Activated naive CD4-positive, alpha-beta T cell treated with anti-CD3 and anti-CD28 coated beads, Interleukin-2, amount 50 U/mL, for 72 hours (primary cell): Measurements from ENCODE around the gene CPNE9. TPM values are rescaled to one million over a fixed set of nuclear protein-coding genes. Genes with fewer than 3 reads are reported as not detected.
A peak's percentile ranks its signal among the peaks of the same experiment; 100 is the strongest.

Experiments
- ATAC-seq, 2 donors: fragments of 150-1000 bp; cut with Tn5 transposase; 2 replicates each; pipeline ENCODE4 v1.10.0; 2021; ENCODE audit warnings: mild to moderate bottlenecking in 2 of 2, moderate library complexity in 2 of 2
- DNase-seq, 2 donors: peaks; one replicate each; pipeline ENCODE4 v3.0.0; 2021 to 2022; ENCODE audit warnings: low spot score in 2 of 2
- H3K27ac Mint-ChIP-seq, 2 donors: one replicate each; pipeline ENCODE4 v1.8.0; 2022; ENCODE audit warnings: mild to moderate bottlenecking in 2 of 2, mixed read lengths in 2 of 2
- H3K36me3 Mint-ChIP-seq, 2 donors: one replicate each; pipeline ENCODE4 v1.8.0; 2022; ENCODE audit warnings: mixed read lengths in 2 of 2
- H3K9me3 Mint-ChIP-seq, 2 donors: one replicate each; pipeline ENCODE4 v1.8.0; 2022; ENCODE audit warnings: mixed read lengths in 2 of 2
- total RNA-seq, 2 donors: library from RNA; stranded (reverse); gene quantifications; one replicate each; pipeline ENCODE4 v1.2.3, GENCODE V29; 2022

The CPNE9 gene
- total RNA-seq, 2 donors from 2014 or later = 0.11 TPM; not detected in 1

DNA sequence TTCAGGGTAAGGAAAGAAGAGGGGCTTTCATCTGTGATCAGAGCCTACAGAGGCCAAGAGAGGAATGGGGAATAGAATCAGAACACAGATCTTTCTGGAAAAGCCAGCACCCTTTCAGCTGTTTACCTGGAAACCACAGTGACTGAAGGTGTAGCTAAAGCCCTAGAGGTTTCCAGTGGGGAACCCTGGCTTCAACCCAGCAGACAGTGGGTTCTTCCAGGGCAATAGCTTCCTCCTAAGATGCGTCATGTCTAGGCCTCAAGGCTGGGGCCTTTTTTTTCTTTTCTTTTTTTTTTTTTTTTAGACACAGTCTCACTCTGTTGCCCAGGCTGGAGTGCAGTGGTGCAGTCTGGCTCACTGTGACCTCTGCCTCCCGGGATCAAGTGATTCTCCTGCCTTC is 3.1 kb upstream of the CPNE9 start:
- no peak for ATAC-seq
- Mint-ChIP-seq H3K27ac (no peak overlapping the region), H3K9me3 (no peaks in the 10 kb centered on the region), H3K36me3 (peaks cover 0 to 6% of the 10 kb centered on the region in 2 donors)
- no peak for DNase-seq

DNA sequence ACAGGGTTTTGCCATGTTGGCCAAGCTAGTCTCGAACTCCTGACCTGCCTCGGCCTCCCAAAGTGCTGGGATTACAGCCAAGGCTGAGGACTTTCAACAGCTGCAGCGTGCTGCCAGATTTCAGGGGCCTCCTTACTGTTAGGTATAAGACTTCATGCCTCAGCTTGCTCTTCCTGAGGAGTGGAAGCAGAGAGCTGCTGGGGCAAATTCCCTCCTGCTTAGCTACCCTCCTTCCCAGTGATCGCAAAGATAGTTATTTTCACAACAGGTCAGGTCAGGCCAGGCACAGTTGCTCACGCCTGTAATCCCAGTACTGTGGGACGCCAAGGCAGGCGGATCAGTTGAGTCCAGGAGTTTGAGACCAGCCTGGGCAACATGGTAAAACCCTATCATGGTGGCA is 2.6 kb upstream of the CPNE9 start:
- Mint-ChIP-seq H3K36me3 (peaks cover 0 to 7% of the 10 kb centered on the region in 2 donors), H3K9me3 (no peaks in the 10 kb centered on the region), H3K27ac (no peak overlapping the region)
- ATAC-seq = no peak
- no peak for DNase-seq

DNA sequence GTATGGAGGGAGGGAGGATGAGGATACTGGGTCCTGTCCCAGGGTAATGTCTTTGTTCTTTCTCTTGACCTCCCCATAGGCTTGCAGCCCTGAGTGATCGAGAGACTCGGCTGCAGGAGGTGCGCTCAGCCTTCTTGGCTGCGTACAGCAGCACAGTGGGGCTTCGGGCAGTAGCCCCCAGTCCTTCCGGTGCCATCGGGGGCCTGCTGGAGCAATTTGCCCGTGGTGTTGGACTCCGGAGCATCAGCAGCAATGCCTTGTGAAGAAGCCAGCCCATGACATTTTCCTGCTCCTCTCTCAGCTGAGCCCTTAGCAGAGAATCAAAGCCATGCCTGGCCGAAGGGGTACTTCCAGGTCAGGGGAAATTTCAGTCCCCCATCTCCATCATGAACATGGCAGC is 1.9 kb upstream of the CPNE9 start:
- Mint-ChIP-seq H3K36me3 (peaks cover 0 to 13% of the 10 kb centered on the region in 2 donors), H3K27ac (no peak overlapping the region), H3K9me3 (no peaks in the 10 kb centered on the region)
- ATAC-seq (no peak), DNase-seq (no peak)

DNA sequence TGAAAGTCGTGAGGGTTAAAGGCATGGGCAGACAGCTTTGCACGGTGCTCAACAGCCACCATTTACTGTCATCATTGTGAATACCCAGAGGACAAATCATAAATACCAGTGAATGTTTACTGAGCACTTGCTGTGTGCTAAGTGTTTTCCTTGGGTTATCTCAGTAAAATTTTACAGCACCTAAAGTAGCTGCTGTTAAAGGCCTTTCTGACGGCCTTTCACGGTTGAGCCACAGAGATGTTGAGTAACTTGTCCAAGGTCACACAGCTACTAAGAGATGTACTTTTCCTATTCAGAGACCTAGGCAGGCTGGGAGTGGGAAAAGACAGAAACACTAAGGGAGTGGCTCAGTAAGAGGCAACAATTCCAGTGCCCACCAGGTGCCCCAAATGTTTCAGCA is 393 bp upstream of the CPNE9 start:
- no peaks in the 10 kb centered on the region for H3K9me3 Mint-ChIP-seq
- no peak for ATAC-seq
- no peak overlapping the region for H3K27ac Mint-ChIP-seq
- H3K36me3 Mint-ChIP-seq = peaks cover 0 to 13% of the 10 kb centered on the region in 2 donors
- DNase-seq = no peak

DNA sequence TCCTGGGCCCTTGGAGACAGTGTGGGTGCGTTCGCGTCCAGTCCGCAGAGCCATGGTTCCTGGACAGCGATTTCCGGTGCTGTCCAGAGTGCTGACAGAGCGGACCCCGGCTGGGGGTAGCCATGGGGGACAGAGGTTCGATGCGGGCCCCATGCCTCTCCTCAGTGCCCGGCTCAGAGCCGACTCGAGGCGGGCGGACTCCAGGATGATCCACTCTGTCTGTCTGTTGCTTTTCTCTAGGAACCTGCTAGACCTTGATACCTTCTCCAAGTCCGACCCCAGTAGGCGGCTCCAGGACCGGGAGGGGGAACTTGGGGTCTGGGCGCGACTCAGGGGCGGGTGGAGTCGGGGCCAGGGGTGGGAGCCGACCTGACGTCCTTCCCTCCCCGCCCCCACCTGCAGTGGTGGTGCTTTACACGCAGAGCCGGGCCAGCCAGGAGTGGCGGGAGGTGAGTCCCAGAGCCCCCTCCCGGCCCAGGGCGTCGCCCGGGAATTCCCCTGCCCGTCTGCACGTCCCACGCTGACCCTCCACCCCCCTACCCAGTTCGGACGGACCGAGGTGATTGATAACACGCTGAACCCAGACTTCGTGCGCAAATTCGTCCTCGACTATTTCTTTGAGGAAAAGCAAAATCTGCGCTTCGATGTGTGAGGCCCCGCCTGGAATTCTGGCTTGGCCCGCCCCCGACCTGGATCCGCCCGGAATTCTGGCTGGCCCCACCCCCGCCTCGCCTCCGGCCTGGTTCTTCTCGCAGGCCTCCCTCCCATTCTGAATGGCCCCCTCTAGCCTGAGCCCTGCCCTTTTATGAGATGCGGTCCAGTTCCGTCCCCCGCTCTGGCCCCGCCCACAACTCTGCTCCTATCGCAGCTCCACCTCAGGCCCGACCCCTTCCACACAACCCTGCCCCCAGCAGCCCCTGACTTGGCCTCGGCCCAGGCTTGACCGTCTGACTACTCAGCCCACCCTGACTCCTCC is 1.0 kb downstream of the CPNE9 start:
- H3K36me3 Mint-ChIP-seq = peaks cover 0 to 13% of the 10 kb centered on the region in 2 donors
- DNase-seq (peak in 1 of 2 donors; percentile 41), ATAC-seq (peak; percentile 23 to 42)
- H3K9me3 Mint-ChIP-seq = no peaks in the 10 kb centered on the region
- H3K27ac Mint-ChIP-seq = no peak overlapping the region

DNA sequence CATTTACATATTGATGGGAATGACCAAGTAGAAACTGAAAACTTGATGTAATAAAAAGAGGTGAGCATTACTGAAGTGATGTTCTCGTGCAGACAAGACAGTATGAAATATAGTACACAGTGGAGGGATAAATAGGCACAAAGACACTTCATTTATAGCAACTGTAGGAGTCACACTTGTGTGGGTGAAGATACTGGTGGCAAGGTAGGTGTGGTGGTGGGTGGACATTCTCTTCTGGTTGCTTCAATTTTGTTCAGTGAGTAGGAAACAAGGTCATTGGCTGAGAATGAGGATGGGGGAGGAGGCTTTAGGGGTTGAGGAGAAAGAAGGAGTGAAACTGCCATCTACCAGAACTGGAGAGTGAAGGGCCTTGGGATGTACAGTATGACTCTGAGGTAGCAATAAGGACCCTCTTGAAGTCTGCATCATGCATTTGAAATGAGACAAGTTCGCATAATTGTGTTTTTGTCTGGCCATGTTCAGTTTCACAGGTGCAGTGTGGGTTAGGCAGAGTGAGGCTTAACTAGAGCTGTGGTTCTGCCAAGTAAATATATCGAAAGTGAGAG is 6.6 kb downstream of the CPNE9 start:
- Mint-ChIP-seq H3K36me3 (peaks cover 0 to 6% of the 10 kb centered on the region in 2 donors), H3K27ac (no peak overlapping the region), H3K9me3 (no peaks in the 10 kb centered on the region)
- ATAC-seq = peak; percentile 31 to 72
- DNase-seq = no peak

DNA sequence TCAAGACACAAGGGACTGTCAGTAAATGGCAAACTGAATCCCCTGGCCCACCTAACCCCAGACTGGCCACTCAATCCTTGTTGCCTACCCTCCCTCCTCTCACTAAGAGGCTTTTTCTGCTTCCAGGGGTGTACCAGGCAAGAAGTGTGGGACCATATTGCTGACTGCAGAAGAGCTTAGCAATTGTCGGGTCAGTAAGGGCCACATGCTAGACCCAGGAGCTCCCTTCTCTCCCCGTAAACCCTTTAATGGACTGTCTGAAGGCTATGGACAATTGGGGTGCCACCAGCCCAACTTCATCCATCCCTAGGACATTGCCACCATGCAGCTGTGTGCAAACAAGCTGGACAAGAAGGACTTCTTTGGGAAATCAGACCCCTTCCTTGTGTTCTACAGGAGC is 8.8 kb downstream of the CPNE9 start:
- no peak for DNase-seq
- Mint-ChIP-seq H3K9me3 (no peaks in the 10 kb centered on the region), H3K36me3 (no peaks in the 10 kb centered on the region), H3K27ac (no peak overlapping the region)
- no peak for ATAC-seq

DNA sequence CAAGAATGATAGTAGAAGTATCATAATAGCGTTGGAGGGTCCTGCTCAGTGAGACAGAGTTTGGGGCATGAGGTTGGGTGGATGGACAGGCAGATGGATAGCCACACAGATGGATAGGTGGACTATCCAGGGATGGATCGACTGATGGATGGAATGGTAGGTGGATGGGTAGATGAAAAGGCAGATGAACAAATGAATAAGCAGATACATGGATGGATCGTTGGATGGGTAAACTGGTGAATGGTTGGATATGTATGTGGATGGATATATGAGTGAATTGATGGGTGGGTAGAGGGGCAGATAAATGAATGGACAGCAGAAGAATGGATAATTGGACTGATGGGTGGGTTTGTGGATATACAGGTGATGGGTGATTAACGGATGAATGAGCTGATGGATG is 9.5 kb downstream of the CPNE9 start:
- H3K36me3 Mint-ChIP-seq = no peaks in the 10 kb centered on the region
- DNase-seq (no peak), ATAC-seq (no peak)
- H3K27ac Mint-ChIP-seq = no peak overlapping the region
- no peaks in the 10 kb centered on the region for H3K9me3 Mint-ChIP-seq

DNA sequence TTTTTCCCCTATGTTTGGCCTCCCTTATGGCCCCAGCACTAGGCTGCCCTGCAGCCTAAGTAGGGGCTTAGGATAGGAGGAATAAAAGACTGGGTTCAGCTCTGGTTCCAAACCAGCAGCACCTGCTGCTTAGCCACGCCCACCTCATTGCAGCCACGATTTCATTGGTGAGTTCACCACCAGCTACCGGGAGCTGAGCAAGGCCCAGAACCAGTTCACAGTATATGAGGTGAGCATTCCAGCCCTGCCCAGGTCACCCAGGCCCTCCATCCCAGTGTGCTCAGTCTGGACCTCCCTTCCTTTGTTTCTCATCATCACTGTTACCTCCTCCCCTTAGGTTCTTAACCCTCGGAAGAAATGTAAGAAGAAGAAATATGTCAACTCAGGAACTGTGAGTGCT is 11.5 kb downstream of the CPNE9 start:
- Mint-ChIP-seq H3K36me3 (no peaks in the 10 kb centered on the region), H3K9me3 (no peaks in the 10 kb centered on the region), H3K27ac (no peak overlapping the region)
- DNase-seq (no peak), ATAC-seq (no peak)

DNA sequence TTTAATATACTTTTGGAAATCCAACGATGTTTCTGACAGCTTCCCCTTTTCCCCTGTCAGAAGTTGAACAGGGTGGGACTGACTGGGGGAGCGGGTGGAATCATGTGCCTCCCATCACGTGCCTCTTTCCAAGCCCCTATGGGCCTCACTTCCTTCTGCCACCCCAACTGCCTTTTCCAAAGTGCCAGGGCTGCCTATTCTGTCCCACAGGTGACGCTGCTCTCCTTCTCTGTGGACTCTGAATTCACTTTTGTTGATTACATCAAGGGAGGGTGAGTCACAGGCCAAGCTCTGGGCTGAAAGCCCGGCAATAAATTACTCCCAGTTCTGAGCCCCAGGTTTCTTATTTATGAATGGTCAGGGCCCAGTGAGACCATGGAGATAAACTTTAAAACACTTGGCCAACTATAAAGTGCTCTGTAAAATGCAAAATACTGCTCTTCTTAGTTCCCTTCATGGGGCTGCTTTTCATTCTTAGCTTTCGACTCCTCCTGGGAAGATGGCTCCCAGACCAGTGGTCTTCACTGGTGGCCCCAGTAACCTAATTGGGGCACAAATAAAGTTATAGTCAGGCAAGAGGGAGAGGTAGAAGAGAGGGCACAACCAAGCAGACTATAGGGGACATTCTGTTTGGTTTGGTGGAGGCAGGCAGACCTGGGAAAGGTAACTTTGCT is 12.3 kb downstream of the CPNE9 start:
- Mint-ChIP-seq H3K9me3 (no peaks in the 10 kb centered on the region), H3K36me3 (no peaks in the 10 kb centered on the region), H3K27ac (no peak overlapping the region)
- peak; percentile 36 to 66 for DNase-seq
- peak; percentile 87 to 99 for ATAC-seq

DNA sequence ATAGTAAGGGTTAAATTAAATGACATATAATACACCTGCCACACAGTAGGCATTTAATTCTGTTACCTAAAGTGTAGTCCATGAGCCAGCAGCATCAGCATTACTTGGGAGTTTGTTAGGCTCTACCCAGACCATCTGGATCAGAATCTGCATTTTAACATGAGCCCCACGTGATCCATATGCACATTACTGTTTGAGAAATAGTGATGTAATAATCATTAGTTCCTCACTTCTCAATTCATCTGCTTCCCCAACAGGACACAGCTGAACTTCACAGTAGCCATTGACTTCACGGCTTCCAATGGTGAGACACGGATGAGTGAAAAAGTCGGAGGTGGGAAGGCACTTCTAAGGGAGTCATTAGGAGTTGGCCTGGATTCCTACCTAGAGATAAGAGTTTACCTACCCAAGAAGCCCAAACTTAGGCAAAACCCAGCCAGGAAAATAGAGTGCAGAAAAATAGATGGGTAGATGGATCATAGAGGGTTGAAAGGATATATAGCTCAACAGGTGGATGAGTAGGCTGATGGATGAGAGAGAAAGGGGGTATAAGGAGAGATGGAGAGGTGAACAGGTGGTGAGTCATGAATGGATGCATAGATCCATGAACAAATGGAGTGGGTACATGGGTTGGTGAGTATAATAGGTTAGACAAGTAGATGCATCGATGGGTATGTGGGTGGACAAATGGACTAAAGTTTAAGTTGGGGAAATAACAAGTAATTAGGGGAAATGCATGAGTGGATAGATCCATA is 13.3 kb downstream of the CPNE9 start:
- H3K27ac Mint-ChIP-seq = no peak overlapping the region
- no peaks in the 10 kb centered on the region for H3K9me3 Mint-ChIP-seq
- no peaks in the 10 kb centered on the region for H3K36me3 Mint-ChIP-seq
- DNase-seq (no peak), ATAC-seq (no peak)

DNA sequence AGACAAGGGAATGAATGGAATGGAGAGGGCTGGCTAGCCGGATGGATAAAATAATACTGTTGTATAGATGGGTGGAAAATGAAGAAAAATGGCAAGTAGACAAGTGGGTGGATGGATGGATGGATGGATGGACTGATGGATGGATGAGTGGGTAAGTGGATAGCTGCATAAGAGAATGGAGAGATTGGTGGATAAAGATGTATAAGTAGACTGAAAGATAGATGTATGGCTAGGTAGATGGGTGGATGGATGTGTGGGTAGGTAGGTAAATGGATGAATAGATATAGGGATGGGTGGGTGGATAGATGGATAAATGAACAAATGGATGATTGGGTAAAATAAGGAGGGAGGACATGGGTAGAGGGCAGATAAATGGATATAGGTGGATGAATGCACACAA is 13.9 kb downstream of the CPNE9 start:
- Mint-ChIP-seq H3K36me3 (no peaks in the 10 kb centered on the region), H3K9me3 (no peaks in the 10 kb centered on the region), H3K27ac (no peak overlapping the region)
- no peak for ATAC-seq
- DNase-seq = no peak

DNA sequence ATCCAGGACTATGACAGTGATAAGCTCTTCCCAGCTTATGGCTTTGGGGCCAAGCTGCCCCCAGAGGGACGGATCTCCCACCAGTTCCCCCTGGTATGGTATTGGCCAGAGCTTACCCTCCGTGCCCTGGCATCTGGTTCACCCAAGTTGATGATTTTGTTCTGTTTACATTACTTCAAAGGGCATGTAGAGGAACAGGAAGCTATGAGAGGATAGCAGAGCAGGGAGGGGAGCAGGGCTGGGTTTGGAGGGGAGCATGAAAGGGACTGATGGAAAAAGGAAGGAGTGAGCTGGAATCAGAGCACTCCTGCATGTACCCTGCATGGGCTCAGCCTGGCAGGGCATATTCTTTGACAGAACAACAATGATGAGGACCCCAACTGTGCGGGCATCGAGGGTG is 14.5 kb downstream of the CPNE9 start:
- H3K9me3 Mint-ChIP-seq = no peaks in the 10 kb centered on the region
- H3K36me3 Mint-ChIP-seq = no peaks in the 10 kb centered on the region
- no peak overlapping the region for H3K27ac Mint-ChIP-seq
- ATAC-seq (no peak), DNase-seq (no peak)

DNA sequence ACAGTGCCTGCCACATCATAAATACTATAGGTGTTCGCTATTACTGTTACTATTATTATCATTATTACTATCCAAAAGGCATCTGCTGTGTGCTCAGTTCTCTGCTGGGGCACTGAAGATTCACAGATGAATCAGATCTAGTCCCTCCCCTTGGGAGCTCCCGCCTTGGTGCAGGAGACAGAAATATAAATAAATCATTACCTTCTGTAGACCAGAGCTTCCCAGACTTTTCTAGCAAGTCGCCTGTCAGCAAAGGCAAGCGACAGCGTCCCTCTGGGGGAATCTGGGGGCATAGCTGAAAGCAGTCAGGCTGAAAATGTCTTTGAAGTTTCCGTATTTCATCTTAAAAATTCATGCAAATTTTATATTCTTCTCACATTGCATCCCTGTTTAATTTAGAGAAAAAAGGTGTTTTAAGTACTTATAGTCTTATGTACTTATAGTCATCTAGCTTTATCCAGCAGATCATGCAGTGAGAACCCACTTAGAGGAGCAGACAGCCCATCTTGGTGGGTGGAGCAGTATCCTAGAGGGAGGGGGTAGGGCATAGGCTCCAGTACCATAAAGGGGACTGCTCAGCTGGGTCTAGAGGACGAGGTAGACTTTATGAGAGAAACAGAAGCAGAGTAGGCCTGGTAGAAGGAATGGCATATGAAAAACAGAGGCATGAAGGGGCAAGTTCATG is 17.5 kb downstream of the CPNE9 start:
- Mint-ChIP-seq H3K36me3 (no peaks in the 10 kb centered on the region), H3K27ac (no peak overlapping the region), H3K9me3 (no peaks in the 10 kb centered on the region)
- no peak for ATAC-seq
- DNase-seq = no peak

DNA sequence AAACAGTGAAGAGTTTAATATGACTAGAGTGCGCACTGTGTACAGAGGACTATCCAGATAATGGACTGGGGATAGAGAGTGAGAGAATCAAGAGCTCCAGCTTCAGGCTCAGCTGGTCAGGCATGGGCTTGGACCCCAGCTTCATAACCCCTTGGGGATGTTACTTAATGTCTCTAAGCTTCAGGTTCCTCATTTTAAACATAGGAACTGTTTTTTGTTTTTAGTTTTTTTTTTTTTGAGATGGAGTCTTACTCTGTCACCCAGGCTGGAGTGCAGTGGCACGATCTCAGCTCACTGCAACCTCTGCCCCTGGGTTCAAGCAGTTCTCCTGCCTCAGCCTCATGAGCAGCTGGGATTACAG is 18.0 kb downstream of the CPNE9 start:
- DNase-seq = no peak
- H3K36me3 Mint-ChIP-seq = no peaks in the 10 kb centered on the region
- no peak for ATAC-seq
- no peak overlapping the region for H3K27ac Mint-ChIP-seq
- no peaks in the 10 kb centered on the region for H3K9me3 Mint-ChIP-seq

DNA sequence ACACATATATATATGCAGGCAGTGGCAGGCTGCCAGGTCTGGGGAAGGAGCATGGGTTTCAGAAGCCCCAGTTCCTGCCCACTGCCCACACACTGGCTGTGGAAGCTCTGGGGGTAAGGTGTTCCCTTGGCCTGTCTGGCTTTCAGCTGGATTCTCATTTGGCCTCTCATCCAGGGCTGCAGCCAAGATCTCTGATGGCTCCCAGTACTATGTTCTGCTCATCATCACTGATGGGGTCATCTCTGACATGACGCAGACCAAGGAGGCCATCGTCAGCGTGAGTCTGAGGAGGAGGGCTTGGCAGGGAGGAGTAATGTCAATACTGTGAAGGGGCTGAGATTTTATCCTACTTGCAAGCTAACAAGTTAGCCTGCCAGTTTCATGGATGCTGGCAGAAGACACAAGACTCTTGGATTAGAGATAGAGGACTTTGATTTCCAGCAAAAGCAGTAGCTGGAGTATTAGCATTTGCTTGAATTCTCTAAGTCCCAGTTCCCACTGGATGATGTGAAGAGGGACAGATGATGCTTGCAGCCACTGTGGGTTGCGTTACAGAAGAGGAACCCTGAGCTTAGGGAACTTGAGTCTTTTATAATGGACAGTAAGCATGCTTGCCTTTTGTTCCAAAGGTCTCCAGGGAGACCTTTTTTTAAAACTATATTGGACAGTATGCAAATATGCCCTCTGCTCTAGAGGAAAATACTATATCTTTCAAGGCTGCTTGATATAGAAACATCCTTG is 22.3 kb downstream of the CPNE9 start:
- Mint-ChIP-seq H3K9me3 (no peaks in the 10 kb centered on the region), H3K36me3 (no peaks in the 10 kb centered on the region), H3K27ac (no peak overlapping the region)
- DNase-seq = no peak
- ATAC-seq = no peak
